ENCODE measurements around the gene DEUP1.
"Not testable (repeated sequence)": the region's sequence is repeated elsewhere in the genome, so short reads cannot be mapped to it uniquely, and the experiment has no call there.

The DEUP1 gene

DNA sequence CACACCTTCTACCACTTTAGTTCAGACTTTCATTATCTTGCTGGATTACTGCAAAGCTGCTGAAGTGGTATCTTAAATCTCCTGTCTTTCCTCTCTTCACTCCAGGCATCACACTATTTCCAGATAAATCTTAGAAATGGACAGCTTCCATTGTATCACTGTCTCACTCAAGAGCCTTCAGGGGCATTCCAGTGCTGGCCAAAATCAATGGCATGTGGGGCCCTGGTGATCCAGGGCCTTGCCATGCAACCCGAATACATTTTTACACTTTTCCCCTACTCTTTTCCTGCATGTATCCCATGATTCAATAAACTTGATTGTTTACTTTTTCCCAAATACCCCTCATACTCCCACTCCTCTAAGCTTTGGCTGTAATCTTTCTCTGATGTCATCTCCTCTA is 39.4 kb upstream of the DEUP1 start:
- no peak for DNase-seq (ENCODE audit: extremely low spot score)
- ChIA-PET POLR2A (no interaction called here), CTCF (interaction anchor here (0.8 kb wide), 1 partner anchor 52 kb away, joined by 3 read pairs; no protein-coding TSS in a partner anchor)
- TF ChIP-seq CTCF (IDR thresholded peaks at IDR 0.05; ENCODE audit: control extremely low read depth, extremely low read depth, low read depth, missing control alignments) = no peak

GRCh38 chr11:93291898-93292297 is 38.6 kb upstream of the DEUP1 start:
- DNase-seq (ENCODE audit: extremely low spot score) = no peak
- no peak for TF ChIP-seq CTCF (IDR thresholded peaks at IDR 0.05; ENCODE audit: control extremely low read depth, extremely low read depth, low read depth, missing control alignments)
- CTCF ChIA-PET = no interaction called here
- POLR2A ChIA-PET = no interaction called here

GRCh38 chr11:93295921-93296575 is 34.5 kb upstream of the DEUP1 start:
- DNase-seq (ENCODE audit: extremely low spot score) = no peak
- ChIA-PET CTCF (interaction anchor here (1.4 kb wide), 1 partner anchor 246 kb away, joined by 3 read pairs; no protein-coding TSS in a partner anchor), POLR2A (no interaction called here)
- no peak for TF ChIP-seq CTCF (IDR thresholded peaks at IDR 0.05; ENCODE audit: control extremely low read depth, extremely low read depth, low read depth, missing control alignments)

DNA sequence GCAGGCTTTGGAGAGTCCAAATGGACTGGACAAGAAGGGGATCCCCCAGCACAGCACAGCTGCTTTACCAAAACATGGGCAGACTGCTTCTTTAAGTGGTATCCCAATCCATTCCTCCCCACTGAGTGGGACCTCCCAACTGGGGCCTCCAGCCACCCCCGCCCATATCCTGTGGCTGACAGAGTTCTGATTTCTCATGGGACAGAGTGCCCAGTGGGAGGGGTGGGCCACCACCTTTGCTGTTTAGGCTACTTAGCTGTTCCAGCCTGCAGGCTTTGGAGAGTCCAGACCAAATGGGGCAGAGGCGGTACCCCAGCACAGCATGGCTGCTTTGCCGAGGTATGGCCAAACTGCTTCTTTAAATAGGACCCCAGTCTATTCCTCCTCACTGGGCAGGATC is 26.9 kb upstream of the DEUP1 start:
- POLR2A ChIA-PET = no interaction called here
- DNase-seq (ENCODE audit: extremely low spot score) = no peak
- no peak for TF ChIP-seq CTCF (IDR thresholded peaks at IDR 0.05; ENCODE audit: control extremely low read depth, extremely low read depth, low read depth, missing control alignments)
- CTCF ChIA-PET = interaction anchor here (0.8 to 0.9 kb wide), 2 partner anchors 9 to 238 kb away, joined by 3 read pairs; no protein-coding TSS in a partner anchor

GRCh38 chr11:93314399-93314798 is 16.1 kb upstream of the DEUP1 start:
- POLR2A ChIA-PET; CTCF ChIA-PET; DNase-seq (ENCODE audit: extremely low spot score): not testable (repeated sequence)

DNA sequence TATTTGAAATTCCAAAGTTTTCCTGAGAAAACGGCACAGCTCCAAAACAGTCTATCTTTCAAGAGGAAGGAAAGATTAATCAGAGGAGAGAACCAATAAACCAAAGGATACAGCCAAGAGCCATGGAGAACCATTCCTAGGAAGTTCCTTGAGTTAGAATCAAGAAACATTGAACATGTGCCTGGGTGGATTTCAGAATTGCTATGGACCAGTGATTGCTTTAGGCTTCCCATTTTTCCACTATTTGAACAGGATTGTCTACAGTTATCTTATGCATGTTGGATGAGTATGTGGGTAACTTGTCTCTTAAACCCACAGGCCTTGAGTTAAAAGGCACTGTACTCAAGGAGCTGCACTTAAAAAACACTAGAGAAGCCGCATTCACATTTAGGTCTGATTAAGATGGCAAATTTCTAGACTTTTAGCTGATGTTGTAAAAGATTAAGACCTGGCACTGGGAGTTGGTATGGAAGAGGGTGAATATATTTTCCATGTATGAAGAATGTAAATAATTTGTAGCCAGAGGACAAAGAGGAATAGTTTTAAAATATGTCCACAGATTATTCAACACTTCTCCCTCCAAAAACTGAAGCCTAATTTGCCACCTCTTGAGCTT is 11.2 kb upstream of the DEUP1 start:
- POLR2A ChIA-PET = no interaction called here

More for the DNA sequence above, 11.2 kb upstream of the DEUP1 start:
- no peak for DNase-seq (ENCODE audit: extremely low spot score)
- TF ChIP-seq CTCF (IDR thresholded peaks at IDR 0.05; ENCODE audit: control extremely low read depth, extremely low read depth, low read depth, missing control alignments) = no peak
- CTCF ChIA-PET = interaction anchor here (1.3 to 2.3 kb wide), 3 partner anchors 10 to 44 kb away, joined by 3 to 5 read pairs (median 4); no protein-coding TSS in a partner anchor
